ENCODE results near the gene CLDN22.

DNA sequence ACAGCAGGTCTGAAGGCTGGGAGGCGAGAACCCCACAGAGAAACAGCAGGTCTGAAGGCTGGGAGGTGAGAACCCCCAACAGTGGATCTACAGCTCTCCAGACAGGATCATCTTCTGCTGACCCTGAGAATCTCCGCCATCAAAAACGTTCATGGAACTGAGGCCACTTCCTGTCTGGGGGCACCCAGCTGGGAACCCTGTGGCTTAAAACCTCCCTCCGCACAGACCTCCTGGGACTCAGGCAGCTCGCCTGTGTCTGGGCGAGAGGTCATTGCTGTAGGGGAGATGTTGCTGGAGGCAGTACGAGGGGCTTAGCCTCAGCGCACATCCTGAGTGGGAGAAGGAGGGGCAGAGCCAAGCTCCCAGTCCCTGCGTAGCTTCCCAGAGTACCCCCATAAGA lies 17.3 kb upstream of the CLDN22 start:
- TF ChIP-seq, protein P1, sequence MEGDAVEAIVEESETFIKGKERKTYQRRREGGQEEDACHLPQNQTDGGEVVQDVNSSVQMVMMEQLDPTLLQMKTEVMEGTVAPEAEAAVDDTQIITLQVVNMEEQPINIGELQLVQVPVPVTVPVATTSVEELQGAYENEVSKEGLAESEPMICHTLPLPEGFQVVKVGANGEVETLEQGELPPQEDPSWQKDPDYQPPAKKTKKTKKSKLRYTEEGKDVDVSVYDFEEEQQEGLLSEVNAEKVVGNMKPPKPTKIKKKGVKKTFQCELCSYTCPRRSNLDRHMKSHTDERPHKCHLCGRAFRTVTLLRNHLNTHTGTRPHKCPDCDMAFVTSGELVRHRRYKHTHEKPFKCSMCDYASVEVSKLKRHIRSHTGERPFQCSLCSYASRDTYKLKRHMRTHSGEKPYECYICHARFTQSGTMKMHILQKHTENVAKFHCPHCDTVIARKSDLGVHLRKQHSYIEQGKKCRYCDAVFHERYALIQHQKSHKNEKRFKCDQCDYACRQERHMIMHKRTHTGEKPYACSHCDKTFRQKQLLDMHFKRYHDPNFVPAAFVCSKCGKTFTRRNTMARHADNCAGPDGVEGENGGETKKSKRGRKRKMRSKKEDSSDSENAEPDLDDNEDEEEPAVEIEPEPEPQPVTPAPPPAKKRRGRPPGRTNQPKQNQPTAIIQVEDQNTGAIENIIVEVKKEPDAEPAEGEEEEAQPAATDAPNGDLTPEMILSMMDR (conservative IDR thresholded peaks at IDR 0.05 in 1 of 2, IDR thresholded peaks at IDR 0.05 in 1 of 2; ENCODE audit: low read depth in 1 of 2, low read length in 2 of 2), result no peak
- no peak for TF ChIP-seq EZH2 (IDR thresholded peaks at IDR 0.05; ENCODE audit: low read length, missing control alignments)

Measured in fibroblast of lung (primary cell).